Astrocyte (in vitro differentiated cells and primary cell): Measurements from ENCODE around the gene BRMS1. TPM values are rescaled to one million over a fixed set of nuclear protein-coding genes. Genes with fewer than 3 reads are reported as not detected.
"Not testable (repeated sequence)": the region's sequence is repeated elsewhere in the genome, so short reads cannot be mapped to it uniquely, and the experiment has no call there.

Experiments
- DNase-seq: peaks from one replicate; pipeline ENCODE4 v3.0.0-alpha.2; 2010; ENCODE audit warnings: low read depth
- FAIRE-seq: peaks from 2 replicates; lab custom pipeline; 2011; peaks lifted over from hg19 to GRCh38; lab: Jason Lieb, UNC
- H2AFZ ChIP-seq: 2 replicates; pipeline ENCODE4 v1.6.0; 2012; ENCODE audit warnings: low read depth, low read length, inconsistent platforms
- H3K27ac ChIP-seq: 2 replicates; pipeline ENCODE4 v1.5.1; 2011; ENCODE audit warnings: low read depth, low read length, inconsistent platforms
- H3K27me3 ChIP-seq: 2 replicates; pipeline ENCODE4 v1.6.0; 2011; ENCODE audit warnings: low read length, inconsistent platforms; ENCODE audit not compliant: insufficient read depth
- H3K36me3 ChIP-seq: 2 replicates; pipeline ENCODE4 v1.5.1; 2011; ENCODE audit warnings: low read length, inconsistent platforms; ENCODE audit not compliant: insufficient read depth
- H3K4me1 ChIP-seq: 2 replicates; pipeline ENCODE4 v1.5.1; 2011; ENCODE audit warnings: low read length, inconsistent platforms; ENCODE audit not compliant: insufficient read depth
- H3K4me2 ChIP-seq: 2 replicates; pipeline ENCODE4 v1.6.0; 2012; ENCODE audit warnings: low read length, inconsistent platforms
- H3K4me3 ChIP-seq: 2 replicates; pipeline ENCODE4 v1.5.1; 2011; ENCODE audit warnings: low read depth, mild to moderate bottlenecking, low read length, inconsistent platforms; ENCODE audit not compliant: insufficient read depth
- H3K79me2 ChIP-seq: 2 replicates; pipeline ENCODE4 v1.6.0; 2012; ENCODE audit warnings: mild to moderate bottlenecking, low read length, inconsistent platforms; ENCODE audit not compliant: insufficient read depth
- H3K9ac ChIP-seq: 2 replicates; pipeline ENCODE4 v1.6.0; 2012; ENCODE audit warnings: mild to moderate bottlenecking, low read length, inconsistent platforms
- H3K9me3 ChIP-seq: 2 replicates; pipeline ENCODE4 v1.5.1; 2012; ENCODE audit warnings: low read depth, mild to moderate bottlenecking, low read length, inconsistent platforms; ENCODE audit not compliant: insufficient read depth
- H4K20me1 ChIP-seq: 2 replicates; pipeline ENCODE4 v1.6.0; 2012; ENCODE audit warnings: low read length, inconsistent platforms; ENCODE audit not compliant: insufficient read depth
- H3K27ac Mint-ChIP-seq: one replicate; pipeline ENCODE4 v1.8.0; 2021; ENCODE audit warnings: mild to moderate bottlenecking, mixed read lengths; ENCODE audit not compliant: unreplicated experiment
- H3K27me3 Mint-ChIP-seq: one replicate; pipeline ENCODE4 v1.8.0; 2021; ENCODE audit warnings: low read depth, mixed read lengths; ENCODE audit not compliant: unreplicated experiment
- H3K36me3 Mint-ChIP-seq: one replicate; pipeline ENCODE4 v1.8.0; 2021; ENCODE audit warnings: low read depth, mixed read lengths; ENCODE audit not compliant: unreplicated experiment
- H3K4me1 Mint-ChIP-seq: one replicate; pipeline ENCODE4 v1.8.0; 2021; ENCODE audit warnings: low read depth, mixed read lengths; ENCODE audit not compliant: unreplicated experiment
- H3K4me3 Mint-ChIP-seq: one replicate; pipeline ENCODE4 v1.8.0; 2021; ENCODE audit warnings: mild to moderate bottlenecking, moderate library complexity, mixed read lengths; ENCODE audit not compliant: unreplicated experiment
- H3K9me3 Mint-ChIP-seq: one replicate; pipeline ENCODE4 v1.8.0; 2021; ENCODE audit warnings: mild to moderate bottlenecking, mixed read lengths; ENCODE audit not compliant: unreplicated experiment
- CTCF ChIP-seq: IDR thresholded peaks from 2 replicates; pipeline ENCODE4 v1.5.1; 2011; ENCODE audit warnings: low read depth, mild to moderate bottlenecking, inconsistent platforms, low read length, moderate library complexity; ENCODE audit not compliant: insufficient read depth
- EZH2 ChIP-seq: IDR thresholded peaks from 2 replicates; pipeline ENCODE4 v1.6.1; 2012; ENCODE audit warnings: mild to moderate bottlenecking, low read length, inconsistent platforms; ENCODE audit not compliant: insufficient read depth
- total RNA-seq: library from RNA; stranded (reverse); gene quantifications from 2 replicates; pipeline ENCODE4 v1.2.1, GENCODE V29; 2021

The BRMS1 gene
- total RNA-seq, 1 donor from 2014 or later, result 47.8 TPM

DNA sequence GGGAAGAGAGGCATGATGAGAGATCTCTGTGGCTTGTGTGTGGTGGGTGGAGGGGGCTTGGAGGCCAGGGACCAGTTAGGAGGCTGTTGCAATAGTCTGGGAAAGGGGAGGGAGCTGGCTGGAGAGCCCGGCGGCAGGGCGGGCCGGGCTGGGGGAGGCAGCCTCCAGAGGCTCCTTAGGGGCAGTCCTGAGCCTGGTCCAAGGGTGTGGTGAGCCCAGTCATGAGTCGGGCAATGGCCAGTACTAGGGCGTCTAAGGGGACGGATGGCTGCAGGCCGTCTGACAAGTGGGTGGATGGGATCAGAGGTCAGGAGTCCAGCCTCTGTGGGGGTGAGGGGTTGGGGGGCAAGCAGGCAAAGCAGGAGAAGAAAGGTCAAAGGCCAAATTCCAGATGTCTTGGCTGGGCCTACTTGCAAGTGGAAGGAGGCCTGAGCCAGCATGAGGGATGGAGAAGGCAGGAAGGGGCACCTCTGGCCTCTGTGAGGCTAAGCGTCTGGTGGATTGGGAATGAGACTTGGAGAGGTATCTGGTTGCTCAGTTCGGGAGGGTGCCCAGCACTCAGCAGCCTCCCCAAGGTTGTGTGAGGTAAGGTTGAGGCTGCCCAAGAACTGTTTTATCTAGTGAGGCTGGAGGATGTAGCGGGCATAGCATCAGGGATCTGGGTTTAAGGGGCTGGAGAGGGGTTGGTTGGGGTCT, 22.0 kb downstream of the BRMS1 start:
- Histone ChIP-seq H3K4me3 (no peak overlapping the region), H3K27ac (no peak overlapping the region), H3K9ac (no peak overlapping the region), H3K4me2 (no peak overlapping the region), H3K4me1 (peaks cover 46% of the 10 kb centered on the region), H2AFZ (no peak overlapping the region), H3K79me2 (no peaks in the 10 kb centered on the region), H3K9me3 (no peaks in the 10 kb centered on the region), H3K36me3 (no peaks in the 10 kb centered on the region), H3K27me3 (no peaks in the 10 kb centered on the region), H4K20me1 (no peaks in the 10 kb centered on the region)
- Mint-ChIP-seq H3K27me3 (no peaks in the 10 kb centered on the region), H3K27ac (no peak overlapping the region), H3K36me3 (peaks cover 8% of the 10 kb centered on the region), H3K4me1 (peaks cover 44% of the 10 kb centered on the region), H3K4me3 (no peak overlapping the region), H3K9me3 (peaks cover 16% of the 10 kb centered on the region)
- no peak for TF ChIP-seq CTCF
- TF ChIP-seq EZH2, result no peak
- DNase-seq (no peak), FAIRE-seq (no peak)

DNA sequence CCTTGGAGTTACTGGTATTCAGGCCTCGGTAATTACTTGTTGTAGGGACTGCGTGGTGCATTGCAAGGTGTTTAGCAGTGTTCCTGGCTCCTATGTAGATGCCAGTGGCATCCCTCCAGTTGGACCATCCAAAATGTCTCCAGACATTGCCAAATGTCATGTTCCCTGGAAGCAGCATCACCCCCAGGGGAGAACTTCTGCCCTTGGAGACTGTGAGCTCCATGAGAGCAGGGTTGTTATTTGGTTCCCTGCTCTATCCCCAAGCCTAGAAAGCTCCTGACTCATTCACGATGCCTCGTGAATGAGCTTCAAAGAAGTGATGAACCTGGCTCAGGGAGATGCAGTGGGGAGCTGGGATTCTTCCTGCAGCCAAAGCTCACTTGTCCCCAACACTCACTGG, 23.3 kb downstream of the BRMS1 start:
- no peak for FAIRE-seq
- Histone ChIP-seq H4K20me1 (no peaks in the 10 kb centered on the region), H3K4me3 (no peak overlapping the region), H3K4me2 (no peak overlapping the region), H3K4me1 (peaks cover 45% of the 10 kb centered on the region), H3K9me3 (no peaks in the 10 kb centered on the region), H3K36me3 (no peaks in the 10 kb centered on the region), H2AFZ (no peak overlapping the region), H3K9ac (no peak overlapping the region), H3K27ac (no peak overlapping the region), H3K79me2 (peaks cover 2% of the 10 kb centered on the region), H3K27me3 (no peaks in the 10 kb centered on the region)
- H3K36me3 Mint-ChIP-seq, result peaks cover 8% of the 10 kb centered on the region
- DNase-seq, result no peak
- H3K27ac Mint-ChIP-seq, result no peak overlapping the region
- H3K4me1 Mint-ChIP-seq, result peaks cover 42% of the 10 kb centered on the region
- TF ChIP-seq EZH2 (no peak), CTCF (no peak)
- no peak overlapping the region for H3K4me3 Mint-ChIP-seq
- peaks cover 16% of the 10 kb centered on the region for H3K9me3 Mint-ChIP-seq
- no peaks in the 10 kb centered on the region for H3K27me3 Mint-ChIP-seq

DNA sequence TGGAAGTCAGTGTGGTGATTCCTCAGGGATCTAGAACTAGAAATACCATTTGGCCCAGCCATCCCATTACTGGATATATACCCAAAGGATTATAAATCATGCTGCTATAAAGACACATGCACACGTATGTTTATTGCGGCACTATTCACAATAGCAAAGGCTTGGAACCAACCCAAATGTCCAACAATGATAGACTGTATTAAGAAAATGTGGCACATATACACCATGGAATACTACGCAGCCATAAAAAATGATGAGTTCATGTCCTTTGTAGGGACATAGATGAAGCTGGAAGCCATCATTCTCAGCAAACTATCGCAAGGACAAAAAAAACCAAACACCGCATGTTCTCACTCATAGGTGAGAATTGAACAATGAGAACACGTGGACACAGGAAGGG, 24.2 kb downstream of the BRMS1 start:
- H3K36me3 Mint-ChIP-seq, H3K27me3 ChIP-seq, H3K27ac Mint-ChIP-seq, DNase-seq, H3K4me2 ChIP-seq, H3K9me3 ChIP-seq, H3K9ac ChIP-seq, H3K27ac ChIP-seq, H3K4me3 Mint-ChIP-seq, H3K4me3 ChIP-seq, H2AFZ ChIP-seq, H3K27me3 Mint-ChIP-seq, H4K20me1 ChIP-seq, H3K36me3 ChIP-seq, FAIRE-seq: not testable (repeated sequence)
- Histone ChIP-seq H3K4me1 (peaks cover 45% of the 10 kb centered on the region), H3K79me2 (peaks cover 11% of the 10 kb centered on the region)
- H3K4me1 Mint-ChIP-seq, result peaks cover 37% of the 10 kb centered on the region
- H3K9me3 Mint-ChIP-seq, result peaks cover 16% of the 10 kb centered on the region

DNA sequence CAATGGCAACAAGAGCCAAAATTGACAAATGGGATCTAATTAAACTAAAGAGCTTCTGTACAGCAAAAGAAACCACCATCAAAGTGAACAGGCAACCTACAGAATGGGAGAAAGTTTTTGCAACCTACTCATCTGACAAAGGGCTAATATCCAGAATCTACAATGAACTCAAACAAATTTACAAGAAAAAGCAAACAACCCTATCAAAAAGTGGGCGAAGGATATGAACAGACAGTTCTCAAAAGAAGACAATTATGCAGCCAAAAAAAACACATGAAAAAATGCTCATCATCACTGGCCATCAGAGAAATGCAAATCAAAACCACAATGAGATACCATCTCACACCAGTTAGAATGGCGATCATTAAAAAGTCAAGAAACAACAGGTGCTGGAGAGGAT, 24.6 kb downstream of the BRMS1 start:
- not testable (repeated sequence) for H3K27ac Mint-ChIP-seq, H3K27ac ChIP-seq, FAIRE-seq, H3K4me3 Mint-ChIP-seq, H3K36me3 Mint-ChIP-seq, H3K4me2 ChIP-seq, H3K27me3 ChIP-seq, H3K4me3 ChIP-seq, H3K9me3 ChIP-seq, DNase-seq, H3K27me3 Mint-ChIP-seq, H4K20me1 ChIP-seq, H2AFZ ChIP-seq, H3K36me3 ChIP-seq, H3K9ac ChIP-seq
- peaks cover 16% of the 10 kb centered on the region for H3K9me3 Mint-ChIP-seq
- Histone ChIP-seq H3K4me1 (peaks cover 41% of the 10 kb centered on the region), H3K79me2 (peaks cover 16% of the 10 kb centered on the region)
- H3K4me1 Mint-ChIP-seq, result peaks cover 37% of the 10 kb centered on the region
